Cardiac fibroblast (primary cell): ENCODE measurements around the gene APOBEC3C.
"Not testable (repeated sequence)": the region's sequence is repeated elsewhere in the genome, so short reads cannot be mapped to it uniquely, and the experiment has no call there.

Experiments
- DNase-seq, 2 donors: peaks; one replicate each; pipeline versions ENCODE4 v3.0.0 to v3.0.0-alpha.2; 2010; ENCODE audit warnings: low read depth in 2 of 2
- H3K4me3 ChIP-seq, 2 donors: replicated peaks in 1 of 2; 1 replicate in 1 of 2; 2 replicates in 1 of 2; pipeline ENCODE4 v1.5.1; 2011; ENCODE audit warnings: low read depth in 2 of 2, low read length in 2 of 2, mild to moderate bottlenecking in 2 of 2, moderate library complexity in 1 of 2
- TF ChIP-seq, protein P1 (sequence below): IDR thresholded peaks from one replicate; pipeline ENCODE4 v1.5.1; 2011; ENCODE audit warnings: low read depth, mild to moderate bottlenecking, low read length, inconsistent platforms

The APOBEC3C gene

DNA sequence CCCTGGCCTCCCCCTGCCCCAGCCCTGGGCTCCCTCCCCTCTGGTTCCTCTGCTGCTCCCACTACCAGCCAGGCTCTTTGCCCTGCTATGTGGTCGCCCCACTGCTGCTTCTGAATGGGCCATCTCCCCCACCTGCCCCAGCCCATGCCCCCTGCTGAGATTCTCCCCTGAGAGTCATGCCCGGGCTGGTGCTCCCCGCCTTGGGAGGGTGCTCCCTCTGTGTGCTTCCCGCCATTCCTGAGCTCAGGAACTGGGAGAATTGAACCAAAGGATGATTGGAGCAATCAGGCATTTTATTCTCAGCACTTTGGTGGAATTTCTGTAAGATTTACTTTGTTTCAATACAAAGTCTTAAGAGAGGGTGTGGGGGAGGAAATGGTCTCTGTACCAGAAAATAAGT is 13.7 kb downstream of the APOBEC3C start:
- no peak for DNase-seq
- TF ChIP-seq, protein P1, sequence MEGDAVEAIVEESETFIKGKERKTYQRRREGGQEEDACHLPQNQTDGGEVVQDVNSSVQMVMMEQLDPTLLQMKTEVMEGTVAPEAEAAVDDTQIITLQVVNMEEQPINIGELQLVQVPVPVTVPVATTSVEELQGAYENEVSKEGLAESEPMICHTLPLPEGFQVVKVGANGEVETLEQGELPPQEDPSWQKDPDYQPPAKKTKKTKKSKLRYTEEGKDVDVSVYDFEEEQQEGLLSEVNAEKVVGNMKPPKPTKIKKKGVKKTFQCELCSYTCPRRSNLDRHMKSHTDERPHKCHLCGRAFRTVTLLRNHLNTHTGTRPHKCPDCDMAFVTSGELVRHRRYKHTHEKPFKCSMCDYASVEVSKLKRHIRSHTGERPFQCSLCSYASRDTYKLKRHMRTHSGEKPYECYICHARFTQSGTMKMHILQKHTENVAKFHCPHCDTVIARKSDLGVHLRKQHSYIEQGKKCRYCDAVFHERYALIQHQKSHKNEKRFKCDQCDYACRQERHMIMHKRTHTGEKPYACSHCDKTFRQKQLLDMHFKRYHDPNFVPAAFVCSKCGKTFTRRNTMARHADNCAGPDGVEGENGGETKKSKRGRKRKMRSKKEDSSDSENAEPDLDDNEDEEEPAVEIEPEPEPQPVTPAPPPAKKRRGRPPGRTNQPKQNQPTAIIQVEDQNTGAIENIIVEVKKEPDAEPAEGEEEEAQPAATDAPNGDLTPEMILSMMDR = no peak
- H3K4me3 ChIP-seq = no peak overlapping the region

DNA sequence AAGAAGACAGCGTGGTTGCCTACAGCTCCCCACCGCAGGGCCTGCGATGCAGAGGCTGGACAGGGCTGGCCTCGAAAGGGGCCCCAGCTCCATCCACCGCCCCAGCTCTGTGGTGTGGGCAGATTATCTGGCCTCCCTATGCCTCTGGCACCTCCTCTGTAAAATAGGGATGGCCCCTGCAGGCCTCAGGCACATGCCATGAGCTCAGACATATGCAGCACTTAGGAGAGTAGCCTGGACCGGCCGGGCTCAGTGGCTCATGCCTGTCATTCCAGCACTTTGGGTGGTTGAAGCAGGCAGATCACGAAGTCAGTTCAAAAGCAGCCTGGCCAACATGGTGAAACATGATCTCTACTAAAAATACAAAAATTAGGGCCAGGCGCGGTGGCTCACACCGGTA is 14.2 kb downstream of the APOBEC3C start:
- no peak overlapping the region for H3K4me3 ChIP-seq
- no peak for DNase-seq

DNA sequence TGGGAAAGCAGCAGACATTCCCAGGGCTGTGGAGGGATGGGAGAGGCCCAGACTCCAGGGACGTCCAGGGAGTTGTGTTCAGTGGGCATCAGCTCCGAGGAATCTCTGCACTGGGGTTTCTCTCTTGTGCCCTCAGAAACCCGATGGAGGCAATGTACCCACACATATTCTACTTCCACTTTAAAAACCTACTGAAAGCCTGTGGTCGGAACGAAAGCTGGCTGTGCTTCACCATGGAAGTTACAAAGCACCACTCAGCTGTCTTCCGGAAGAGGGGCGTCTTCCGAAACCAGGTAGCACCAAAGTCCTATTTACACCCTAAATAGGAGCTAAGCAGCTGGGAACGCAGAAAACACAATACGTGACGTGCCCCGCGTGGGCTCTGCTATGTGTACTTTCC is 15.2 kb downstream of the APOBEC3C start:
- H3K4me3 ChIP-seq = no peak overlapping the region
- TF ChIP-seq, protein P1 = no peak
- no peak for DNase-seq

More for the DNA sequence above, 14.2 kb downstream of the APOBEC3C start:
- TF ChIP-seq, protein P1 = no peak

DNA sequence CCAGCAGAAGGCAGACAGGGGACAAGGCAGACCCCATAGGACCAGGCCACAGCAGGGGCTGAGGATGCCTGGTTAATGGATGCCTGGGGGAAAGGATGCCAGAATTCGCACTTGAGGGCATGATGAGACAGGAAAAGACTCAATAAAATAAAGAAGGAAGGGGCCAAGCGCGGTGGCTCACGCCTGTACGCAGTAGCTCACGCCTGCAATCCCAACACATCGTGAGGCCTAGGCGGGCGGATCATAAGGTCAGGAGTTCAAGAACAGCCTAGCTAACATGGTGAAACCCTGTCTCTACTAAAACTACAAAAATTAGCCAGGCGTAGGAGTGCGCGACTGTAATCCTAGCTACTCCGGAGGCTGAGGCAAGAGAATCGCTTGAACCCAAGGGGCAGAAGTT is 16.6 kb downstream of the APOBEC3C start:
- TF ChIP-seq, protein P1 = no peak
- DNase-seq = no peak
- H3K4me3 ChIP-seq = no peak overlapping the region

DNA sequence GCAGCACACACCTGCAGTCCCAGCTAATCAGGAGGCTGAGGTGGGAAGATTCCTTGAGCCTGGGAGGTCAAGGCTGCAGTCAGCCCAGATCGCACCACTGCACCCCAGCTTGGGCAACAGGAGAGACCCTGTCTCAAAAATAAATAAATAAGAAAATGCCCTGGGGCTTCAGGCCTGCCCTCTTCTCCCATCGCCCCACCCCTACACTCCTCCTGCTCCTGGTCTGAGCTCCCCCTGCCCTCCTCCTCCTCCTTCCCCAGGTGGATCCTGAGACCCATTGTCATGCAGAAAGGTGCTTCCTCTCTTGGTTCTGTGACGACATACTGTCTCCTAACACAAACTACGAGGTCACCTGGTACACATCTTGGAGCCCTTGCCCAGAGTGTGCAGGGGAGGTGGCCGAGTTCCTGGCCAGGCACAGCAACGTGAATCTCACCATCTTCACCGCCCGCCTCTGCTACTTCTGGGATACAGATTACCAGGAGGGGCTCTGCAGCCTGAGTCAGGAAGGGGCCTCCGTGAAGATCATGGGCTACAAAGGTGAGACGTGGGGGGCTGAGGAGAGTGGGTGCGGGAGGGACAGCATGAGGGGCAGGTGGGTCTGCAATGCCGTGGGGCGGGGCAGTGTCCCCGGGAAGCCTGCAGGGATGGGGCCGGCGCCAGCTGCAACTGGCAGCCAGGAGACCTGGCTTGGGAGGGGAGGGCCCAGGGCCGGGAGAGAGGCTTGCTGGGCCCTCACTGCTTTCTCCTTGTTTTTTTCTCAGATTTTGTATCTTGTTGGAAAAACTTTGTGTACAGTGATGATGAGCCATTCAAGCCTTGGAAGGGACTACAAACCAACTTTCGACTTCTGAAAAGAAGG is 17.6 kb downstream of the APOBEC3C start:
- DNase-seq, H3K4me3 ChIP-seq: not testable (repeated sequence)

DNA sequence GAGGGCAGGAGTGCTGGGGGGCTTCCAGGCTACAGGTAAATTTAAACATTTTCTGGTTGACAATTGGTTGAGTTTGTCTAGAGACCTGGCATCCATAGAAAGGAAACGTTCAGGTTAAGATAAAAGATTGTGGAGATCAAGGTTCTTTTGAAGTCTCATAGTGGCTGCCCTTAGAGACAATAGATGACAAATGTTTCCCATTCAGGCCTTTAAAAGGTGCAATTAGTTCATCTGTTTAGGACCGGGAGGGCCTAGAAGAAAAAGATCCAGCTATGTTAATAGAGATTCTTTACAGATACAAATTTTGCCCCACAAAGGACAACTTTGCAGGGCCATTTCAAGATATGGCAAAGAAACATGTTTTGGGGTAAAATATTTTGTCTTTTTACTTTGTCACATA is 23.0 kb downstream of the APOBEC3C start:
- DNase-seq, H3K4me3 ChIP-seq: not testable (repeated sequence)

DNA sequence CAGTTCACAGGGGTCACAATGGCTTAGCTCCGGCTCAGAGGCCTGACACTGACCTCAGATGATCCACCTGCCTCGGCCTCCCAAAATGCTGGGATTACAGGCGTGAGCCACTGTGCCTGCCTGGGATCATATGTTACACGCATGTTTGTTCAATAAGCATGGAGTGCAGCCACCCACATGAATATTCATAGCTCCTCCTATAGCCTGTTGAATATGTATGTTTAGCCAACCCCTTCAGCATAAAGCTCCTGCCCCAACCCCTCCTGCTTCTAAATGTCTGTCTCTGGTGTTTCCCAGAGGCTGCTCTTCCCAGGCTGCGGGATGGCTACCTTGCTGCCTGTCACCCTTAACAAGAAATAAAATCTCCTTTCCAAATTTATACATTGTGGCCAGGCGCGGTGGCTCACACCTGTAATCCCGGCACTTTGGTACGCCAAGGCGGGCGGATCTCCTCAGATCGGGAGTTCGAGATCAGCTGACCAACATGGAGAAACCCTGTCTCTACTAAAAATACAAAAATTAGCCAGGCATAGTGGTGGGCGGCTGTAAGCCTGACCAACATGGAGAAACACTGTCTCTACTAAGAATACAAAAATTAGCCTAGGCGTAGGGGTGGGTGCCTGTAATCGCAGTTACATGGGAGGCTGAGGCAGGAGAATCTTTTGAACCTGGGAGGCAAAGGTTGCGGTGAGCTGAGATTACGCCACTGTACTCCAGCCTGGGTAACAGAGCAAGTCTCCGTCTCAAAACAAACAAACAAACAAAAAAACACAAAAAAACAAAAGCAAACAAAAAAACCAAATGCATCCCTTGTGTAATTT is 25.5 kb downstream of the APOBEC3C start:
- H3K4me3 ChIP-seq = no peak overlapping the region
- TF ChIP-seq, protein P1 = no peak
- no peak for DNase-seq

DNA sequence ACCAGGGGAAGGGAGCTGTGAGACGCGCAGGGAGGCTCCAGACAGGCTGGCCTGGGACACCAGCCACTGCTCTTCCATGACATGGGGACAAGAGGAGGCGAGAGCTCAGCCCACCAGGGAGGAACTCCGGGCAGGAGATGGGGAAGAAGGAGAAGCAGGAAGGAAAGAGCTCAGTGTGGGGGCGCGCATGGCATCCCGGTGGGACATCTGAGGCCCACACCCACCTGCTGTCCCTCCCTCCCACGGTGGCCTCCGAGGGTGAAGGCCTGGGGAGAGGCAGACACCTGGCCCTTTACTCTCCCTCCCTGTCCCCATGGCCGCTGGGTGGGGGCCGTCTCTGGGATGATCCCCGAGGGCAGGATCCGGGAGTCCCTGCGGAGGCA is 26.1 kb downstream of the APOBEC3C start:
- H3K4me3 ChIP-seq = peak overlapping the region; percentile 65 to 71
- not testable (repeated sequence) for DNase-seq

DNA sequence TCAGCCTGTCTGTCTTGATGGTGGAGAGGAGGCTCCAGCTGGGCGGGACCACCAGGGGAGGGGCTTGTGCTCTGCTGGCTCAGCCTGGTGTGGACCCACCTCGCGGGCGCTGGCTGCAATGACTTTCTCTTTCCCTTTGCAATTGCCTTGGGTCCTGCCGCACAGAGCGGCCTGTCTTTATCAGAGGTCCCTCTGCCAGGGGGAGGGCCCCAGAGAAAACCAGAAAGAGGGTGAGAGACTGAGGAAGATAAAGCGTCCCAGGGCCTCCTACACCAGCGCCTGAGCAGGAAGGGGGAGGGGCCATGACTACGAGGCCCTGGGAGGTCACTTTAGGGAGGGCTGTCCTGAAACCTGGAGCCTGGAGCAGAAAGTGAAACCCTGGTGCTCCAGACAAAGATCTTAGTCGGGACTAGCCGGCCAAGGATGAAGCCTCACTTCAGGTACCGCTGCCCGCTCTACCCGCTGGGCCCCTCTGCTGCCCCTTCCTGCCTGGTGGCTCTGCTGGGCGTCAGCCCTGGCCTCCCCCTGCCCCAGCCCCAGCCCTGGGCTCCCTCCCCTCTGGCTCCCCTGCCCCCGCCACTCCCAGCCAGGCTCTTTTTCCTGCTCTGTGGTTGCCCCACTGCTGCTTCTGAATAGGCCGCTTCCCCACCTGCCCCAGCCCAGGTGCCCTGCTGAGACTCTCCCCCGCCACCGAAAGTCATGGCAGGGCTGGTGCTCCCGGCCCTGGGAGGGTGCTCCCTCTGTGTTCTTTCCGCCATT is 26.7 kb downstream of the APOBEC3C start, which contains the start of gene APOBEC3F:
APOBEC3F (plus strand) TSS at position 327 of the 759 bp plus-strand sequence; CDS start at position 424, 97 bp downstream.
- DNase-seq = peak; percentile 53 to 72
- peak within 1 kb of the TSS; percentile 65 to 71 for H3K4me3 ChIP-seq
